Fibroblast of lung (primary cell): Measurements from ENCODE around the gene SCAF4.

Experiments
- CTCF ChIP-seq, 2 donors: IDR thresholded peaks in 1 of 2; conservative IDR thresholded peaks in 1 of 2; 1 replicate in 1 of 2; 2 replicates in 1 of 2; pipeline ENCODE4 v1.5.1; 2011 to 2012; ENCODE audit warnings: low read length in 2 of 2, control low read depth in 1 of 2, inconsistent platforms in 1 of 2, low read depth in 1 of 2, mild to moderate bottlenecking in 1 of 2
- EZH2 ChIP-seq: IDR thresholded peaks from 2 replicates; pipeline ENCODE4 v1.5.1; 2012; ENCODE audit warnings: low read length, control low read depth, mild to moderate bottlenecking; ENCODE audit errors: missing control alignments

GRCh38 chr21:31660259-31660565 is 71.7 kb downstream of the SCAF4 start:
- TF ChIP-seq CTCF (conservative IDR thresholded peaks at IDR 0.05 in 1 of 2, IDR thresholded peaks at IDR 0.05 in 1 of 2; ENCODE audit: low read depth in 1 of 2, low read length in 2 of 2) (no peak), EZH2 (no peak)
